Activated CD4-positive, alpha-beta T cell treated with anti-CD3 and anti-CD28 coated beads, Interleukin-2, amount 50 U/mL, for 48 hours (primary cell): ENCODE results near the gene KCNQ5.
"Not testable (repeated sequence)": the region's sequence is repeated elsewhere in the genome, so short reads cannot be mapped to it uniquely, and the experiment has no call there.

Experiments used
- DNase-seq, 2 experiments: peaks; one replicate each; pipeline ENCODE4 v3.0.0-alpha.2; 2020

The KCNQ5 gene

DNA sequence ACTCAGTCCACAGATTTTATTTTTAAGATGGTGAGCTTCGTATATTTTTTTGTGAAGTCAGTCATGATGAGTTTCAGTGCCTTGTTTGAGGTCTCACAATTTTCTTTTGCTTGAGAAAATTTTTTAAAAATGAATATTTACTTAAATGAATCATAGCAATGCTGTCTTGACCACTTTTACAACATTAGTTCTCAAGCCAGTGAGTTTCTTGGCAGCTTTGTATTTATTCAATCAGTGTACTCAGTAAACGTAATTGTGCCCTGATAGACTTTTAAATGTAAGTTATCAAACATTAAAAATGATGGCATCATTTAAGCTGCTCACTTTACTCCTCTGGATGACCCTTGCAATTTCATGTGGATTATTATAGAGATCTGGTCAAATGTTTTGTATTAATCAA is 342.1 kb downstream of the KCNQ5 start:
- no peak for DNase-seq

DNA sequence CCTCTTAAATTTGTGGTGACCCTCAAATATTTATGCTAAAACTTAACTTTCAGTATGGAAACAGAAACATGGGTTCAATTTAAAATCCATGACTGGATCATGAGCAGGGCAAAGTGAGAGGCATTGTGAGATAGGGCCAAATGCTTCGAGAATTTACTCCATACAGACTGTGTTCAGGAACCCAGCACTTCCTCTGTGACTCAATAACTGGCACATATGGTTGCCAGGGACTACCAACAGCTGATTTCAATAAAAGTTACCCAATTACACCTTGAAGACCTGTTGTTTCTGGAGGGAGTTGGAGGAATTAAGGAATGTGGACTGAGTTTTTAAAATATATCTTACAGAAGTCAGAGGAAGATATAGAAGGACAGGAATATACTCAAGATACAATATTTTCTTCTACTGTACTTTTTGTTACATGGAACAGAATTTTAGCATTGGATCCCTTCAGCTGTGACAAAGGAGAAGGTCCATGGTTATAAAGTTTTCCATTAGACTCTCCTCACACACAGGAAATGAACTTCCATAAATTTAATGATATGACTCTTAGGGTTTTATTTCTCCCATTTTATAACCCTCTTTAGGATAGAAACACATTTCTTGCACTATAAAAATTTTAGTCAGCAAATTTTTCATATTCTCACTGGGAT is 344.9 kb downstream of the KCNQ5 start:
- DNase-seq = no peak

DNA sequence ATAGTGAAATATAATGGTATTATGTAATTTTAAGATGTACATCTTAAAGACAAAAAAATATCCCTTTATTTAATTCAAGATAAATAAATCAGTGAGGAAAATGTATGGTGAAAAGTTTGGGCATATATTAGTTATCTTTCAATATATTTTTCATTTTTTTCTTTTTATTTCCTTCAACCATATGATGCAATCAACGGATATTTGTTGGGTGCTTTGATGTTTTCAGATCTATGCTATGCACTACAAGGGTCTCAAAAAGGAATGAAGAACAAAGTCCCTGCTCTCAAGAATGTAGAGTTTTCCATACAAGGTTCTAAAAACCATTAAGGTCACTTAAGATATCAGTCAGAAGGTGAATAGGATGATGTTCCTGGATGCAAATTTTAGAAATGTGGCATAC is 345.5 kb downstream of the KCNQ5 start:
- DNase-seq = no peak

DNA sequence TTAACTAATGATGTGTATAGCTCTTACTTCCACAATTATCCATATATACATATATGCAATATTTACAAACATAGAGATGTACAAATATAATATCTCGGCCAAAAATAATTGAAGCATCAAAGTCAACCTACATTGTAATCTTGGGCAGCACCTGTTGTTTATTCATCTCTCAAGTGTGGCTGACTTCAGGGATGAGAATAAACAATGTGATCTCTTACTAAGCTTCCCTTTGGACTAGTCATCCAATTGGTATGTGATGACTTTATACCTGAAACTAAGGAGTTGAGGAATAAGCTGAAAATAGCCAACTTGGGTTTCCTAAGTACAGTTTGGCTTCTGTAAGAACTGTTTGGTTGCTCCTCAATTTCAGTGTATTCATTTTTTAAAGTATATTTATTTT is 346.8 kb downstream of the KCNQ5 start:
- no peak for DNase-seq

DNA sequence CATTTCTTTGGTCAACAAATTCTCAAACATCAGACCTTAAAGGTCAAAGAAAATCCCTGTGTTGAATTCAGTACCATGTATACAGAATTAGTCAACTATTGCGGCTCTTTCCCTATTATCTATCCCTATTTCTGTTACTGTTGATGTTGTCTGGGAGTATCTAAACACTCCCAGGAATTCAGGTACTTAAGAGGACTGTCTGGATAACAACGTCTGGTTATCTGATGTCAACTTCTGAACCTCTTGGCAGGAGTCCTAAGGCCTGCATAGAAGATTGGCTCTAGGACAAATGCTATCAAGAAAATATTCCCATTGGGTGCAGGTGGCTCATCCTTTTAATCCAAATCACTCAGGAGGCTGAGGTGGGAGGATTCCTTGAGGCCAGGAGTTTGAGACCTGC is 347.8 kb downstream of the KCNQ5 start:
- no peak for DNase-seq

DNA sequence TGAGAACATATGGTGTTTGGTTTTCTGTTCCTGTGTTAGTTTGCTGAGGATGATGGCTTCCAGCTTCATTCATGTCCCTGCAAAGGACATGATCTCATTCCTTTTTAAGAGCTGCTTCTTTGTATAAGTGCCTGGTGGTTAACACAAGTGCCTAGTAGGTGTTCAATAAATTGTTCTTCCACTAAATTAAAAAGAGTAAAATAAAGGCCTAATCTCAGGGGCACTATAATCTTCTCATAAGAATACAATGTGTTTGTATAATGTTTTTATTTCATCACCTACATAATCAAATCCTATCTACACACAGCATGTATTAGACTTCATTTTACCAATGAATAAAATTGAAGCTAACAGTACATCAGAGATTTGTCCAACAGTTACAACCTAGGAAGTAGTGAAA is 350.7 kb downstream of the KCNQ5 start:
- no peak for DNase-seq

DNA sequence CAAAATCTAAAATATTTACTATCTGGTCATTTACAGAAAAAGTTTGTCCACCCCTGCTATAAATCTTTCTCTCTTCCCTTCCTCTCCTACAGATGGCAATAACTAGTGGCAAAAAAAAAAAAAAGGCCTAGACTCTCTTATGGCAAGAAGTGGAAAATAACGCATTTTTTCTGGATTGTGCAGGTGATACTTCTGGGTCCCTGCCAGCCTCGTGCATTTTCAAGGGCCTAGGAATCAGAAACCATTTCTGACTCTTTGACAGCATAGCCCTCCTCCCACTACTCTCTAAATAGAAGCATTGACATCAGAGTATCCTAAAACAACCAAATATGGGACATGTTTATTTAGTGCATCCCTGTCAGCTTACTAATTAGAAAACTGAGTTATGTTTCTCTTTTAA is 352.4 kb downstream of the KCNQ5 start:
- no peak for DNase-seq

DNA sequence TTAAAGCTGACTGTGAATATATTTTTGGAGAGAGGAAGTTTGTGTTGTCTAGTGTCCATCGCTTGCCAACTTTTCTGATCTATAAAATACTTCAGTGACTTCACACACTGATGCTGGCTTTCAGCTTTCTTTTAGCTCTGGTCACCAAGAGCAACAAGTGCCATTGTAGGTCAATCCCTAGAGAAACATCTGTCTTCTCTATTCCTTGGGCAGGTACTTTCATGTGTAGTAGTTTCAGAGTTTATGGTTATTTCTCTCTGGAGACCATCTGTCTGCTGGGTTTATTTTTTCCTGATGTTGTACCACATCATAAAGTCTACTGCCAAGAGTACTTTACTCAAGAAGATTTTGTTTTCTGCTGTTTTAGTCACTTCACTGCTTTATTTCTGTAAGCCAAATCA is 353.5 kb downstream of the KCNQ5 start:
- DNase-seq = no peak

DNA sequence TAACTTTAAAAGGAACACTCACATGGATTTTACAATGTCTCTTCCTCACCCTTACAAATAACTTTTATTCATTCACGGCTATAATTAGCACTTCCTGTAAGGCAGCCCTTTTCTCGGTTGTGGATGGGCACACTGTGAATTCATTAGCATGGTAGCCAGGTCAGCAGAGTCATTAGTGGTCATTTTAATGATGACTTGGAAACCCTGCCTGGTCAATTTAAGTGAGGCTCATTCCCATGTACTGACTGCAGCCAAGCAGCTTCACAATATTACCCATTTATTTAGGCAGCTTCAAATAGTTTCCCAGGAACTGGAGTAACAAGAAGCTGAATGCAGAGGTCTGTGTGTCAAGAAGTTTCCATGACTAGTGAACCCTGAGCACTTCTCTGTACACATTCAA is 354.6 kb downstream of the KCNQ5 start:
- no peak for DNase-seq

DNA sequence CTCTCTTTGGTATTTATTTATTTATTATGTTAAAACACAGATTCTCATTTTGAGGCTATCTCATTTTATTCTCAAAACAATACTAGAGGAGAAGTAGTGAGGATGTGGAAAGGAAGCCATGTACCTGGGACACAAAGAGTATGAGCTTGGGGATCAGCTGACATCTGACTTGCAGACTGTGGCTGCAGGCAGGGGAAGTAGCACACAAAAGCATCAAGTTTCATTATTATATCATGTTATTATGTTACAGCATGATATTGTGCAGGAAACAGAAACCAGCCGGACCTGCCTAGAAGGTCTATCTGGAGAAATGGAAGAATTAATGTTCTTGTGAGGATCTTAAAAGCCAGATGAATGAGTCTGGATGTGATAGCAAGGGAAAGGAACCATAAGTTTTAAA is 355.2 kb downstream of the KCNQ5 start:
- DNase-seq = no peak

DNA sequence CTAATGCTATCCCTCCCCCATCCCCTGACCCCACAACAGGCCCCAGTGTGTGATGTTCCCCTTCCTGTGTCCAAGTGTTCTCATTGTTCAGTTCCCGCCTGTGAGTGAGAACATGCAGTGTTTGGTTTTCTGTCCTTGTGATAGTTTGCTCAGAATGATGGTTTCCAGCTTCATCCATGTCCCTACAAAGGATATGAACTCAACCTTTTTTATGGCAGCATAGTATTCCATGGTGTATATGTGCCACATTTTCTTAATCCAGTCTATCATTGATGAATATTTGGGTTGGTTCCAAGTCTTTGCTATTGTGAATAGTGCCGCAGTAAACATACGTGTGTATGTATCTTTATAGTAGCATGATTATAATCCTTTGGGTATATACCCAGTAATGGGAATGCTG is 356.9 kb downstream of the KCNQ5 start:
- DNase-seq = not testable (repeated sequence)

DNA sequence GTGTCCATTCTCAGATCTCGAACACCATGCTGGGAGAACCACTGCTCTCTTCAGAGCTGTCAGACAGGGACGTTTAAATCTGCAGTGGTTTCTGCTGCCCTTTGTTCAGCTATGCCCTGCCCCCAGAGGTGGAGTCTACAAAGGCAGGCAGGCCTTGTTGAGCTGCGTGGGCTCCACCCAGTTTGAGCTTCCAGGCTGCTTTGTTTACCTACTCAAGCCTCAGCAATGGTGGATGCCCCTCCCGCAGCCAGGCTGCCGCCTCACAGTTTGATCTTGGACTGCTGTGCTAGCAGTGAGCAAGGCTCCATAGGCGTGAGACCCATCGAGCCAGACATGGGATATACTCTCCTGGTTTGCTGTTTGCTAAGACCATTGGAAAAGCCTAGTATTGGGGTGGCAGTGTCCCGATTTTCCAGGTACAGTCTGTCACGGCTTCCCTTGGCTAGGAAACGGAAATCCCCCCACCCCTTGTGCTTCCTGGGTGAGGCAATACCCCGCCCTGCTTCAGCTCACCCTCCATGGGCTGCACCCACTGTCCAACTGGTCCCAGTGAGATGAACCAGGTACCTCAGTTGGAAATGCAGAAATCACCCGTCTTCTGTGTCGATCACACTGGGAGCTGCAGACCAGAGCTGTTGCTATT is 362.4 kb downstream of the KCNQ5 start:
- not testable (repeated sequence) for DNase-seq

DNA sequence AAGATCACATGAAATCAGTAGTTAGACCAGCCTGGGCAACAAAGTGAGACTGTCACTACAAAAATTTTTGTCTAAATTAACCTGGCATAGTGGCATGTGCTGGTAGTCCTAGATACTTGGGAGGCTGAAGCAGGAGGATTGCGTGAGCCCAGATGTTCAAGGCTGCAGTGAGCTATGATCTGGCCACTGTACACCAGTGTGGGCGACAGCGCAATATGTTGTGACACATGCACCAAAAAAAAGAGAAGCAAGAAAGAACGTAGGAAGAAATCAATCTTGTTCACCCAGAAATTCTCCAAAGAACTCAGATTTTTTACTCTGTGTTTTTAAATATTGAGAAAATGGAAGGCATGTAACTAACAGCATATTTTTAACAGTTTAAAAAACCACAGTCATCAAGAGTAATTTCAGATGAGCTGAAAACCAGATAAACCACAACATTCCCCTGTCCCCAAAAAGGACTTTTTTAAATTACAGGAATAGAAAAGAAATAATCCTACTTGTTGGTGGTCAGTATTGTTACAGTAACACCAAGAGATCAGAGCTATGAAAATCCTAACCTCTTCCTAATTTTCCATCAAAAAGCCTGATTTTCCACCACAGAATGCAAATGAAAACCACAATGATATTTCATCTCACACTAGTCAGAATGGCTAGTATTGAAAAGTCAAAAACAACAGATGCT is 363.3 kb downstream of the KCNQ5 start:
- DNase-seq = no peak

DNA sequence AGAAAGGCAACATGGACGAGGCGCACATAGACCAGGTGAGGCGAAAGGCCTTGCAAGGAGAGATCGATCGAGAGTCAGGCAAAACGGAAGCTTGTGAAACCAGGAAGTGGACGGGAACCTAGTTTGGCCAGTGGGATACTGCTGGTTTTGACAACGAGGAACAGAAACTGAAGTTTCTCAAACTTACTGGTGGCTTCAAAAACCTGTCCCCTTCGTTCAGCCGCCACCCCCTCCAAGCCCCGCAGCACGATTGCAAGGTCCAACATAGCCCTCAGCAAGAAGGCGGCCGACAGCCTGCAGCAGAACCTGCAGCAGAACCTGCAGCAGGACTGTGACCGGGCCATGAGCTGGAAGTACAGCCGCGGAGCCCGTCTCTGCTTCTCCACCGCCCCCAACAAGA is 365.4 kb downstream of the KCNQ5 start:
- DNase-seq = no peak

DNA sequence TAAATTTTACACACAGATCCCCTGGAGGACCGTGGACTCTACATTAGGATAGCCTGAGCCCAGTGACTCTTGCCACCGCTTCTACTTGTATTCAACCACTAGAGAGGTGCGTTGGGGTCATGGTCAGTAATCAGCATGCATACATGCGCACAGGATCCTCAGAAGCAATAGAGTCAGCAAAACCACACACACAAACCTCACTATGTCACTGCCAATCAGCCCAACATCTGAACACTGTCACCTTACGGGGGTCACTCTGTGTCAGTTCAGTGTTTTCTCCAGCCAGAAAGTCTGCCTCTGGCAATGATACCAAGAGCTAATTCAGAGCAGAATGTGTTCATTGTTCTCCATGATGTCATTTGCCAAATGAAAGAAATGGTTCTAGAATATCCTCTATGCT is 378.1 kb downstream of the KCNQ5 start:
- DNase-seq = no peak

DNA sequence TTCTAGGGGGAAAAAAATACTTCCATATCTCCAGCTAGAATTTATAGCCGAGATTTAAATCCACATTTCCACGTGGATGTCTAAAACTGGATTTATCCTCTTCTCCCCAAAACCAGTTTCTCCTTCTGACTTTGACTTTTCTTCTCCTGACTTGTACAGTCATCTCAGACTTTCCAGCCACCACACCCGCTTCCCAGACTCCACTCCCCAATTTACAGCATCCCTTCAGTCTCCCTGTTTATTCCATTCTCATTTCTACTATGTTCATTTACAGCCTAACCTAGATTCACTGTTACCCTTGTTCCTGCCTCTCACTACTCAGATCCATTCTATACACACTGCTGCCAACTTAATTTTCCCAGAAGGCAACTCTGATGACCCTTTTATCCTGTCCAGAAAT is 378.6 kb downstream of the KCNQ5 start:
- DNase-seq = no peak

DNA sequence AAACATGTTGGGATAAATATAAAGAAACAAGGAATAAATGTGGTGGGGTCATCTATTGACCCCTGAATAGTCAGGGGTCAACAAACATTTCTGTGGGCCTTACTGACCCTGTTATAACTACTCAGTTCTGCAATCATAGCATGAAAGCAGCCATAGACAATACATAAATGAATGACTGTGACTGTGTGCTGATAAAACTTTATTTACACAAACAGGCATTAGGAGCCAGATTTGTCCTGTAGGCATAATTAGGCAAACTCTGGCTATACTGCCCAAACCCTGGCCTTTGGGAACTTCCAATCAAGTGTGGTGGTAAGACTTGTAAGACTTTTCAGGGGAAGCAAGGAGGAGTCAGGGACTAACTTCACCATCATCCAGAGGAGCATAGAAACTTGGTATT is 380.7 kb downstream of the KCNQ5 start:
- DNase-seq = no peak

DNA sequence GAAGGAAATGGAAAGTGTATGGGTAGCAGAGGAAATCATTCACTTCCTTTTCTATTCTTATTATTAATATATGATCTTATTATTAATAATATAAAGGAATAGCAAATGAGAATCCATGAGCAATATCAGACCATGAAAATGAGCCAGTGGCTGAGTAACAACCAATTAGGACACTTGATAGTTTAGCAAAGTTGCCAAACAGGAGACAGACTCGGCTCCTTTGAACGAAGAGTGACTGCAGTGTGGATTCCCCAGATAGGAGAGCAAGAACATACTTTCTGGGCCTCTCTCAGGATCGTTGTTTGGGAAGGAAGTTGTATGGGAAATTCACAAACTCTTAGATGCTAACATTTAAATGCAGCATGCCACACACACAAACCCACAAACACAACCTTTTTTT is 381.4 kb downstream of the KCNQ5 start:
- DNase-seq = no peak

DNA sequence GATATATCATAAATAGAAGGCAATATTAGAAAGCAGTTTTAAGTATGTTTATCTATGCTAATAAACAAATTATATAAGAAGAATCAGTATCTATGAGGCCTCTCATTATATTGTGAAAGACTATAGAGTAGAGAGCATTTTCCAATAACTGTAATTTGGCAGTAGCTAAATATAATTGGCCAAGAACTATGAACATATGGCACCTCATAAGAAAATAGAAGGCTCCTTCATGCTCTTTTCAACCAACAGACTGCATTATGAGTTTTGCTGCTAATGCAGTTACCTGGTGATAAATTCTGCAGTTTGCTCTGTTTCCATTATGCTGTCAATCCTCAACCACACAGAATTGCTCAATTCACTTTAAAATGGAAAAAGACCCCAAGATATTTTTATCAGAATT is 382.4 kb downstream of the KCNQ5 start:
- no peak for DNase-seq

DNA sequence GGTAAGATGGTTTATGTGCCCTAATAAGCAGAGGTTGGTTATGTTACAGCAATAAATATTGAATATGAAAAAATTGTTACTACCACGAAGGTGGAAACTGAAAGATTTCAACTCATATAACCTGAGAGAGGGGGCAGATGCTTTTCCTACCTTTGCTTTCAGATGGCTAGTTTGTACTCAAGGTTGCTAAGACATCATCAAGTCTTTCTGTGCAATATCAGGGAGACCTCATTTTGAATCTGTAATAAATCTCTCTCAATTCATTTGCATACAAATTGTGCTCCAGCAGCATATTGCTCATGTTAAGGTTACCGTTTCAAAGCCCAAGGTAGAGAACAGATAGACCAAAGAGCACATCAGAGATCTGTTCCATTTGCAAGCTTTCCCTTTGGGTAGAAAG is 383.0 kb downstream of the KCNQ5 start:
- DNase-seq = no peak

DNA sequence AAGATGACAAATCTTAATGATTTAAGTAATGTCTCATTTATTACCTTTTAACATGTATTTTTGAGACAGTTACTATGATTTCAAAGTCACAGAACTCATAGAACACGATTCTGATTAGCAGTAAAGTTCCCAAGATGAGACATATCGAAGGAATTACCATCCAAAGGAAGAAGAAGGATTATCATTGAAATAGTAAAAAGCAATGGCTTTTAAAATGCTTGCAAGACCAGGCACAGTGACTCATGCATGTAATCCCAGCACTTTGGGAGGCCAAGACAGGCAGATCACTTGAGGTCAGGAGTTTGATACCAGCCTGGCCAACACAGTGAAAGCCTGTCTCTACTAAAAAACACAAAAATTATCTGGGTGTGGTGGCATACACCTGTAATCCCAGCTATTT is 384.3 kb downstream of the KCNQ5 start:
- DNase-seq = no peak

DNA sequence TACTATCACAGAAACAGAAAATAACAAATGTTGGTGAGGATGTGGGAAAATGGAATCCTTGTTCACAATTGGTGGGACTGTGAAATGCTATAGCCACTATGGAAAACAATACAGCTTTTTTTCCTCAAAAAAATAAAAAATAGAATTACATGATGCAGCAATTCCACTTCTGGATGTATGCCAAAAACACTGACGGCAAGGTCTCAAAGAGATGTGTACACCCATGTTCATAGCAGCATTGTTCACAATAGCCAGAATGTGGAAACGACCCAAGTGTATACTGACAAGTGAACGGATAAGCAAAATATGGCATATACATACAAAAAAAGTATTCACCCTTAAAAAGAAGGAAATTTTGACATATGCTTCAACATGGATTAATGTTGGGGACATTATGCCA is 390.1 kb downstream of the KCNQ5 start:
- DNase-seq = no peak

DNA sequence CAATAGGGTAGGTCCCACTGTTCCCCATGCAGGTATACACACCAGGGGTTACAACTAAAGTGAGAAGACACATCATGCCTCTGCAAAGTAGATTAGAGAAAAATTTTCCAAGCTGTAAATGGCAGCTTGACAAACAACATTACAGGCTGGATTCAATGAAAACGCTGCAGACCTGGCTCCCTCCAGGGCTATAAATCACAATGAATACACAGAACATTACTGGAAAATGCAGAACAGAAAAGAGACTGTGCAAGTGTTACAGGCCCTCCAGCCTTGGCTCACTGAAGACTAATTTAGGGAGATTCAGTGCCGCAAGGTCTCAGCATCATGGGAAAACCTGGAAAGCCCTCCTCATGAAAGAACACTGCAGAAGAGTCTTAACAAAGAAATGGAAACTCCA is 395.6 kb downstream of the KCNQ5 start:
- DNase-seq = no peak

DNA sequence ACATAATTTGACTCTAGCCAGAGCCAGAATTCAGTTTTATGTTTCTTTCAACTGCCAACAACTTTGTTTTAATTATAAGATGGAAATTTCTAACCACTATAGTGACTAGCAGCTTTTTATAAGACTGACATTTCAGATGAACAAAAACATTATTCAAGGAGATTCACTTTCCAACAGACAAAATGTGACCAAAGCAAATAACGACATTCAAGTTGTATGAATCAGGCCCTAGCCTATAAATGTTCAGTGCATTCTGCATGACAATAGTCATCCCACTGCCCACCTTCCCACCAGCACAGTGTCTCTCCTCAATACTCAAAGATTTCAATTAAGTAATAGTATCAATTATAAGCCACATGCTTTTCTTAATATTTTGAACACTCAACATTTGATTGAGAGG is 402.7 kb downstream of the KCNQ5 start:
- DNase-seq = no peak

DNA sequence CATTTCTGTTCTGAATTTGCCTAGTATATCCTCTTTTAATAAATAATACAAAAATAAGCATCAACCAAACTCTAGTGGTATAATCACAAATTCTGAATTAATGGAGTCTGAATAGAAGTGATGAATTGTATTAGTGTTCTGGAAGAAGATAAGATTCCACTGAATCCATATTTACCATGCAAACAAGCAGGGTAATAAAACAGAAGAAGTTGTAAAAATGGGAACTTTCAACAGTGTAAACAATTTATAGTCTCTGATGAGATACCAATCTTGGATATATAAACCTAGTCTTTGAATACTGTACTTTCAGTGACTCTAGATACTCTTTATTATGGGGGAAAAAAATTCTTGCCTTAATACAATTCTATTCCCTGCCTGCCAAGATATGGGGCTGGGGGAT is 405.8 kb downstream of the KCNQ5 start:
- DNase-seq = no peak
